Gastrocnemius medialis (tissue), 4 donors: ENCODE measurements around the gene SLAMF1. TPM values are rescaled to one million over a fixed set of nuclear protein-coding genes. Genes with fewer than 3 reads are reported as not detected.

Experiments
- ATAC-seq, 2 donors: fragments of 150-250 bp; one replicate each; pipeline ENCODE4 v1.9.1; 2016
- DNase-seq, 2 donors: peaks; one replicate each; pipeline ENCODE4 v3.0.0-alpha.2; 2019
- H3K27ac ChIP-seq, 4 donors: fragments of 200-600 bp; sonication (generic); 1 replicate in 1 of 4; 2 replicates in 3 of 4; pipeline ENCODE4 v1.5.1; 2016 to 2018; ENCODE audit warnings: mild to moderate bottlenecking in 2 of 4, moderate library complexity in 1 of 4
- H3K27me3 ChIP-seq, 3 donors: fragments of 200-600 bp; sonication (generic) in 2 of 3; 1 replicate in 1 of 3; 2 replicates in 2 of 3; pipeline versions ENCODE4 v1.5.1 to v1.6.0; 2016 to 2019; ENCODE audit warnings: mild to moderate bottlenecking in 1 of 3, moderate library complexity in 1 of 3
- H3K36me3 ChIP-seq, 2 donors: fragments of 200-600 bp; sonication (generic) in 1 of 2; one replicate each; pipeline ENCODE4 v1.5.1; 2017 to 2018
- H3K4me1 ChIP-seq, 2 donors: fragments of 200-600 bp; sonication (generic) in 1 of 2; one replicate each; pipeline ENCODE4 v1.5.1; 2016 to 2017; ENCODE audit warnings: mild to moderate bottlenecking in 2 of 2
- H3K4me3 ChIP-seq, 4 donors: fragments of 200-600 bp; sonication (generic) in 3 of 4; 1 replicate in 1 of 4; 2 replicates in 3 of 4; pipeline ENCODE4 v1.5.1; 2016 to 2019; ENCODE audit warnings: mild to moderate bottlenecking in 2 of 4
- H3K9me3 ChIP-seq, 3 donors: fragments of 200-600 bp; sonication (generic) in 2 of 3; 1 replicate in 1 of 3; 2 replicates in 2 of 3; pipeline ENCODE4 v1.5.1; 2016 to 2019
- CTCF ChIP-seq, 5 experiments: fragments of 450-650 bp in 3 of 5; fragments of 200-600 bp in 2 of 5; sonication (generic) in 2 of 5; IDR thresholded peaks in 4 of 5; conservative IDR thresholded peaks in 1 of 5; 1 replicate in 4 of 5; 2 replicates in 1 of 5; pipeline ENCODE4 v1.5.1; 2016 to 2019; ENCODE audit warnings: antibody characterized with exemption in 5 of 5, mild to moderate bottlenecking in 3 of 5, moderate library complexity in 3 of 5
- POLR2A ChIP-seq, 2 donors: fragments of 450-650 bp; IDR thresholded peaks; one replicate each; pipeline ENCODE4 v1.6.1; 2017; ENCODE audit warnings: antibody characterized with exemption in 2 of 2, mild to moderate bottlenecking in 2 of 2, moderate library complexity in 2 of 2
- in situ Hi-C, 4 donors: fragments of 200-750 bp; cut with MboI; loops; one replicate each; pipeline versions ENCODE4 v1.15.0 to v1.8.0; 2017; ENCODE audit warnings: low sequenced_read_pairs in 4 of 4
- intact Hi-C: fragments of 100-400 bp; cut with DNase I; formaldehyde crosslinking; loops from one replicate; pipeline ENCODE4 v1.15.1; 2023; ENCODE audit warnings: low total_unique reads
- total RNA-seq, 4 donors: library from RNA; depleted of rRNA; stranded (reverse); fragments of >200 nt; gene quantifications; one replicate each; pipeline versions ENCODE4 v1.1.0 to v1.2.3, GENCODE V29; 2016

SLAMF1 gene
- total RNA-seq, 4 donors from 2014 or later: not detected

- H3K27me3 ChIP-seq: peaks cover 0 to 4% (median 0%) of the 10 kb centered on the region in 3 donors
- intact Hi-C loops: no loop called here
- no peak overlapping the region for H3K27ac ChIP-seq
- TF ChIP-seq POLR2A (IDR thresholded peaks at IDR 0.05): no peak
- TF ChIP-seq CTCF (IDR thresholded peaks at IDR 0.05 in 4 of 5, conservative IDR thresholded peaks at IDR 0.05 in 1 of 5): no peak
- ATAC-seq: no peak
- H3K4me3 ChIP-seq: no peak overlapping the region
- no peaks in the 10 kb centered on the region for H3K9me3 ChIP-seq
- in situ Hi-C loops: no loop called here
- H3K36me3 ChIP-seq: no peaks in the 10 kb centered on the region
- no peak for DNase-seq
- H3K4me1 ChIP-seq: no peaks in the 10 kb centered on the region
These were observed 38.8 kb downstream of the SLAMF1 start for GRCh38 chr1:160608057-160608456.

GRCh38 chr1:160607672-160608032, 39.2 kb downstream of the SLAMF1 start:
- Histone ChIP-seq H3K4me3 (no peak overlapping the region), H3K27me3 (peaks cover 0 to 4% (median 0%) of the 10 kb centered on the region in 3 donors), H3K27ac (no peak overlapping the region), H3K9me3 (no peaks in the 10 kb centered on the region), H3K4me1 (no peaks in the 10 kb centered on the region), H3K36me3 (no peaks in the 10 kb centered on the region)
- intact Hi-C loops: loop anchor here (2.0 kb wide), 1 partner anchor 179 kb away; no protein-coding TSS in a partner anchor
- in situ Hi-C loops: no loop called here
- DNase-seq: no peak
- TF ChIP-seq POLR2A (IDR thresholded peaks at IDR 0.05) (no peak), CTCF (IDR thresholded peaks at IDR 0.05 in 4 of 5, conservative IDR thresholded peaks at IDR 0.05 in 1 of 5) (no peak)
- no peak for ATAC-seq

GRCh38 chr1:160607011-160607671, 39.7 kb downstream of the SLAMF1 start:
- peak in 3 of 5 experiments; percentile 18 to 45 (median 37) for TF ChIP-seq CTCF (IDR thresholded peaks at IDR 0.05 in 4 of 5, conservative IDR thresholded peaks at IDR 0.05 in 1 of 5)
- no peak for TF ChIP-seq POLR2A (IDR thresholded peaks at IDR 0.05)
- no peaks in the 10 kb centered on the region for H3K27me3 ChIP-seq
- H3K4me1 ChIP-seq: no peaks in the 10 kb centered on the region
- no peaks in the 10 kb centered on the region for H3K36me3 ChIP-seq
- no peak overlapping the region for H3K27ac ChIP-seq
- H3K4me3 ChIP-seq: no peak overlapping the region
- no peak for ATAC-seq
- no peaks in the 10 kb centered on the region for H3K9me3 ChIP-seq
- intact Hi-C loops: loop anchor here (2.0 kb wide), 1 partner anchor 178 kb away; no protein-coding TSS in a partner anchor
- in situ Hi-C loops: no loop called here
- no peak for DNase-seq

GRCh38 chr1:160606611-160607010, 40.2 kb downstream of the SLAMF1 start:
- no peak for DNase-seq
- Histone ChIP-seq H3K9me3 (no peaks in the 10 kb centered on the region), H3K36me3 (no peaks in the 10 kb centered on the region), H3K4me3 (no peak overlapping the region), H3K27me3 (no peaks in the 10 kb centered on the region), H3K4me1 (no peaks in the 10 kb centered on the region), H3K27ac (no peak overlapping the region)
- TF ChIP-seq CTCF (IDR thresholded peaks at IDR 0.05 in 4 of 5, conservative IDR thresholded peaks at IDR 0.05 in 1 of 5) (no peak), POLR2A (IDR thresholded peaks at IDR 0.05) (no peak)
- ATAC-seq: no peak
- in situ Hi-C loops: no loop called here
- intact Hi-C loops: loop anchor here (2.0 kb wide), 1 partner anchor 178 kb away; no protein-coding TSS in a partner anchor
